Glutamatergic neuron (in vitro differentiated cells): ENCODE measurements around the gene MAP7. TPM values are rescaled to one million over a fixed set of nuclear protein-coding genes. Genes with fewer than 3 reads are reported as not detected.
"Not testable (repeated sequence)": the region's sequence is repeated elsewhere in the genome, so short reads cannot be mapped to it uniquely, and the experiment has no call there.

ENCODE experiments used
- DNase-seq: peaks from one replicate; pipeline ENCODE4 v3.0.0; 2022
- H3K27ac Mint-ChIP-seq: one replicate; pipeline ENCODE4 v1.8.0; 2020; ENCODE audit warnings: mild to moderate bottlenecking, mixed read lengths, inconsistent platforms; ENCODE audit not compliant: unreplicated experiment
- H3K27me3 Mint-ChIP-seq: one replicate; pipeline ENCODE4 v1.8.0; 2020; ENCODE audit warnings: mild to moderate bottlenecking, moderate library complexity, mixed read lengths, inconsistent platforms; ENCODE audit not compliant: unreplicated experiment
- H3K36me3 Mint-ChIP-seq: one replicate; pipeline ENCODE4 v1.8.0; 2020; ENCODE audit warnings: mild to moderate bottlenecking, mixed read lengths, inconsistent platforms; ENCODE audit not compliant: unreplicated experiment
- H3K4me1 Mint-ChIP-seq: one replicate; pipeline ENCODE4 v1.8.0; 2020; ENCODE audit warnings: mild to moderate bottlenecking, low read depth, mixed read lengths, inconsistent platforms; ENCODE audit not compliant: unreplicated experiment
- H3K4me3 Mint-ChIP-seq: one replicate; pipeline ENCODE4 v1.8.0; 2020; ENCODE audit warnings: mild to moderate bottlenecking, mixed read lengths, inconsistent platforms; ENCODE audit not compliant: unreplicated experiment
- H3K9me3 Mint-ChIP-seq: one replicate; pipeline ENCODE4 v1.8.0; 2020; ENCODE audit warnings: mild to moderate bottlenecking, moderate library complexity, mixed read lengths, inconsistent platforms; ENCODE audit not compliant: unreplicated experiment
- CTCF ChIP-seq: fragments of 200-600 bp; sonication (generic); IDR thresholded peaks from one replicate; pipeline ENCODE4 v1.5.0; 2021; ENCODE audit not compliant: partially characterized antibody, unreplicated experiment
- total RNA-seq: library from RNA; stranded (reverse); fragmentation: NEBNext Ultra II Directional; extraction: Animal tissue kit (Norgen Biotek cat#: 25700); gene quantifications from one replicate; pipeline ENCODE4 v1.2.1, GENCODE V29; 2021; ENCODE audit not compliant: unreplicated experiment

Gene MAP7
- total RNA-seq, 1 donor from 2014 or later = 2.2 TPM

DNA sequence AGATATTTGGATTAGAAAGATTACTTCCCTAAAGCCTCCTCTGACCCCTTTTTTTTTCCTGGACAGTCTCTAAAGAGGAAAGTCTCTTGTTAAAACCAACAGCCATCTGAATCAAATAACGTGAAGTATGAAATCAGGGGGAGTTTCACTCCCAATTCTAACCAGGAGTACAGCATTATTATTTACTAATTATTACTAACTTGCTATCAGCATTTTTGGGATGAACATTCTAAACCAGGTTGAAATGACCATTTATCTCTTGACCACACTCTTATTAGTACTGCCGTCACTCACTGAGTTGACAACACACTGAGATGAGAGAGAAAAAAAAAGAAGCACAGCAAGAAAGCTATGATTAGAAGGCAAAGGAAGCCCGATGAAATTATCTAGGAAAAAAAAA lies 146.2 kb downstream of the MAP7 start:
- no peaks in the 10 kb centered on the region for H3K27me3 Mint-ChIP-seq
- no peak for TF ChIP-seq CTCF
- DNase-seq = no peak
- H3K27ac Mint-ChIP-seq = no peak overlapping the region
- peaks cover 2% of the 10 kb centered on the region for H3K9me3 Mint-ChIP-seq
- H3K4me1 Mint-ChIP-seq = no peaks in the 10 kb centered on the region
- peaks cover 5% of the 10 kb centered on the region for H3K36me3 Mint-ChIP-seq
- H3K4me3 Mint-ChIP-seq = no peak overlapping the region

GRCh38 chr6:136403110-136403980 lies 146.9 kb downstream of the MAP7 start:
- Mint-ChIP-seq H3K27me3 (no peaks in the 10 kb centered on the region), H3K36me3 (peaks cover 5% of the 10 kb centered on the region), H3K27ac (no peak overlapping the region), H3K9me3 (peaks cover 2% of the 10 kb centered on the region), H3K4me1 (no peaks in the 10 kb centered on the region), H3K4me3 (no peak overlapping the region)
- no peak for DNase-seq
- no peak for TF ChIP-seq CTCF

DNA sequence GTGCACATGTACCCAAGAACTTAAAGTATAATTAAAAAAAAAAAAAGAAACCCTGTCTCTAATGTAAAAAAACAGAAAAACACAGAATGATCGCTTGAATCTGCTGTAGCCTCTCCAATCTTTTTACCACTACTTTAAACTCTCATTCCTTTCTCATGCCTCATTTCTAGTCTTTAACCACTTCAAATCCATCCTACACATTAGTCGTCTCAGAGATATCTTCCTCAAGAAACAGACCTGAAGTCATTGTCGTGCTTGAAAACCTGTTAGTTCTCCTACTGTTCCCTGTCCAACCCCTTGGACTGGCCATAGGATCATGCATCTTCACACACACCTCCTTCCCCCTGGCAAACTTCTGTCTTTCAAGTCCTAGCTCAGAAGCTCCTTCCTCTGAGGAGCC lies 148.5 kb downstream of the MAP7 start:
- H3K36me3 Mint-ChIP-seq = peaks cover 5% of the 10 kb centered on the region
- peak overlapping the region; percentile 2 for H3K27ac Mint-ChIP-seq
- no peaks in the 10 kb centered on the region for H3K4me1 Mint-ChIP-seq
- H3K9me3 Mint-ChIP-seq = no peaks in the 10 kb centered on the region
- H3K4me3 Mint-ChIP-seq = no peak overlapping the region
- no peak for TF ChIP-seq CTCF
- no peaks in the 10 kb centered on the region for H3K27me3 Mint-ChIP-seq
- DNase-seq = no peak

DNA sequence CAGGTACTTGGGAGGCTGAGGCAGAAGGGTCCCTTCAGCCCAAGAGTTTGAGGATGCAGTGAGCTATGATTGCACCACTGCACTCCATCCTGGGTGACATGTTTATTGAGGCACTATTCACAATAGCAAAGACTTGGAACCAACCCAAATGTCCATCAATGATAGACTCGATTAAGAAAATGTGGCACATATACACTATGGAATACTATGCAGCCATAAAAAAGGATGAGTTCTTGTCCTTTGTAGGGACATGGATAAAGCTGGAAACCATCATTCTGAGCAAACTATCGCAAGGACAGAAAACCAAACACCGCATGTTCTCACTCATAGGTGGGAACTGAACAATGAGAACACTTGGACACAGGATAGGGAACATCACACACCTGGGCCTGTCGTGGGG lies 149.0 kb downstream of the MAP7 start:
- H3K4me3 Mint-ChIP-seq, H3K9me3 Mint-ChIP-seq, H3K4me1 Mint-ChIP-seq, DNase-seq, H3K27me3 Mint-ChIP-seq, H3K36me3 Mint-ChIP-seq, H3K27ac Mint-ChIP-seq: not testable (repeated sequence)

DNA sequence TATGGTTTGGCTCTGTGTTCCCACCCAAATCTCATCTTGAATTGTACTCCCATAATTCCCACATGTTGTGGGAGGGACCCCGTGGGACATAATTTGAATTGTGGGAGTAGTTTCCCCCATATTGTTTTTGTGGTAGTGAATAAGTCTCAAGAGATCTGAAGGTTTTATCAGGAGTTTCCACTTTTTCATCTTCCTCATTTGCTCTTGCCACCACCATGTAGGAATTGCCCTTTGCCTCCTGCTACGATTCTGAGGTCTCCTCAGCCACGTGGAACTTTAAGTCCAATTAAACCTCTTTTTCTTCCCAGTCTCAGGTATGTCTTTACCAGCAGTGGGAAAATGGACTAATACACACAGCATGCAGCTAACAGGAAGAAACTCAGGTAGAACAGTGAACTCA lies 151.8 kb downstream of the MAP7 start:
- Mint-ChIP-seq H3K27me3 (no peaks in the 10 kb centered on the region), H3K4me3 (no peak overlapping the region), H3K36me3 (peaks cover 5% of the 10 kb centered on the region), H3K27ac (no peak overlapping the region), H3K9me3 (no peaks in the 10 kb centered on the region), H3K4me1 (no peaks in the 10 kb centered on the region)
- no peak for TF ChIP-seq CTCF
- no peak for DNase-seq
